Kidney epithelial cell (primary cell): ENCODE data around the gene TUBGCP2. TPM values are rescaled to one million over a fixed set of nuclear protein-coding genes. Genes with fewer than 3 reads are reported as not detected.

Experiments
- DNase-seq: peaks from one replicate; pipeline ENCODE4 v3.0.0-alpha.2; 2010; ENCODE audit warnings: low read depth
- H3K27me3 ChIP-seq: 2 replicates; pipeline ENCODE4 v1.6.0; 2011; ENCODE audit warnings: low read length; ENCODE audit not compliant: control insufficient read depth, insufficient read depth
- H3K36me3 ChIP-seq: 2 replicates; pipeline ENCODE4 v1.5.1; 2011; ENCODE audit warnings: low read length; ENCODE audit not compliant: control insufficient read depth, insufficient read depth
- H3K4me3 ChIP-seq: 2 replicates; pipeline ENCODE4 v1.5.1; 2011; ENCODE audit warnings: low read depth, mild to moderate bottlenecking, control low read depth, low read length
- CTCF ChIP-seq: IDR thresholded peaks from 2 replicates; pipeline ENCODE4 v1.5.1; 2011; ENCODE audit warnings: mild to moderate bottlenecking, moderate library complexity, low read length, control low read depth, inconsistent platforms; ENCODE audit not compliant: insufficient read depth, poor library complexity, severe bottlenecking
- total RNA-seq: library from RNA; depleted of rRNA; stranded (reverse); fragments of >200 nt; gene quantifications from 2 replicates; pipeline ENCODE4 v1.2.3, GENCODE V29; 2015

Gene TUBGCP2
- total RNA-seq, 1 donor from 2014 or later, result 65.5 TPM

DNA sequence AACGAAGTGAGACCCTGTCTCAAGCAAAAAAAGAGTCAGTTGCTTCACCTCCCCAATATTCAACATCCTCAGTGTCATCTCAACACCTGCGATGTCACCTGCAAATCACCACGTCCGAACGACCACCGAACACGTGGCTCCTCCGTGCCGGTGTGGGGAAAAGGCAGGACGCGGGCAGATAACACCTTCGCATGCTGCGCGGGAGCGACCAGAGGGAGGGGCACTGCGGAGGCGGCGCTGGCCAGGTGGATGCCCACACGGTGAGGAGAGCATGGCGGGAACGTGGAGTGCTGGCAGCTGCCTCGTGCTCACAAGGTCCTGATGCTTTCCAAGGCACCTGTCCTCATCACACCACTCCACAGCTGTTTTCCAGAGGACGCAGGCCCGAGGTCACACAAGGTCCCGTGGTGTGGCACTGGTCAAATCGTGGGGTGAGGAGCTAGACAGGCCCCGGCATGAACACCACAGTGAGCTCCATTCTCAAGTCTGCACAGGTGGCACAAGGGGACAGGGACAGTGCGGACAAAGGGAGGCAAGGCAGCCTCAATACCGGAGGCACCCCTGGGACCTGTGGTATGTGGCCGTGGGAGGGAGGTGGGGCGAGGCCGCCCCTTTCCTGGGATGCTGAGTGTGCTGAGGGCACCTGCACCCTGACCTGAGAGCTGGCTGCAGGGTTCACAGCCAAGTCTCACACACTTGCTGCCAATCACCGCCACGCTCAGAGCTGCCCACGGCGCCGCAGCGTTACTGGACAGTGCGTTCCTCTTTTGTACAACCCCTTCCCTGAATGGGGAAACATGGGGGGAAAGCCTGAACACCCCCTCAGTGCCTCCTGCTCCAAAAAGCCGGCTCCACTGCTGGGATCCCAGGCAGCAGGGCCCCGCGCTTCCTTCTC, 13.0 kb downstream of the TUBGCP2 start:
- no peak overlapping the region for H3K4me3 ChIP-seq
- TF ChIP-seq CTCF, result no peak
- DNase-seq, result no peak
- no peaks in the 10 kb centered on the region for H3K27me3 ChIP-seq
- H3K36me3 ChIP-seq, result peaks cover 2% of the 10 kb centered on the region

GRCh38 chr10:133294189-133294588, 14.5 kb downstream of the TUBGCP2 start:
- Histone ChIP-seq H3K4me3 (no peak overlapping the region), H3K27me3 (no peaks in the 10 kb centered on the region), H3K36me3 (peaks cover 4% of the 10 kb centered on the region)
- DNase-seq, result no peak
- no peak for TF ChIP-seq CTCF

DNA sequence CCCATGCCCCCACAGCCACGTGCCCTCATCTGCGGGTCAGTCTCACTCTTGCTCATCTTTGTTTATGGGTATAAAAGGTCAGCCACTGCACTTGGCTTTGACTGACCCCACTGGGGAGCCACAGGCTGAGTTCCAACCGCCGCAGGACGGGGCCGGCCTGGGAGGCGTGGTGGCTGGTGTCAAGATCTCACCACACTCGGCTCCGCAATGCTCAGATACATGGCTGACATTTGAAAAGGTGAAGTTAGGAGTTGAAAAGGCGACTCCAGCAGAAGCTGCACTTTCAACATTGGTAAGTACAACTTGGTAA, 14.9 kb downstream of the TUBGCP2 start:
- peaks cover 4% of the 10 kb centered on the region for H3K36me3 ChIP-seq
- no peak for DNase-seq
- no peak for TF ChIP-seq CTCF
- no peak overlapping the region for H3K4me3 ChIP-seq
- H3K27me3 ChIP-seq, result no peaks in the 10 kb centered on the region

- Histone ChIP-seq H3K4me3 (no peak overlapping the region), H3K36me3 (peaks cover 4% of the 10 kb centered on the region), H3K27me3 (no peaks in the 10 kb centered on the region)
- no peak for DNase-seq
- no peak for TF ChIP-seq CTCF
Observed at GRCh38 chr10:133292919-133293809, 15.5 kb downstream of the TUBGCP2 start.

DNA sequence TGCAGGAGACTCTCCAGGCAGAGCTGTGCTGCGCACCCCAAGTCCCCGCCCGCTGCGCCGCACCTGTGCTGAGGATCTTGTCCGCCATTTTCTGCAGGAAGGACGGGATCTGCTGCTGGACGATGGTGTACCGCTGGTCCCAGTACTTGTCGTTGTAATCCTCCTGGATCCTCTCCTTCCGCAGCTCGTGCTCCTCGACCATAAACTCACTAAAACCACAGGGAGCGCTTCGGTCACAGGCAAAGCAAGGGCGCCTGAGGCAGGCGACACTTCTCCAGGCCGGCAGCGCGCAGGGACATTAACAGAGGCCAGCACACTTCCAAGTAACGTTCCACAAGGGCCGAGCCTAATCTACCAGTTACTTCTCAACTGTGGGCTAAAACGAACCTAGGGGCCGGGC, 18.9 kb downstream of the TUBGCP2 start:
- H3K36me3 ChIP-seq, result peaks cover 7% of the 10 kb centered on the region
- no peak for DNase-seq
- no peaks in the 10 kb centered on the region for H3K27me3 ChIP-seq
- TF ChIP-seq CTCF, result no peak
- H3K4me3 ChIP-seq, result no peak overlapping the region
